K562 (cell line): Measurements from ENCODE around the gene RGL2. TPM values are rescaled to one million over a fixed set of nuclear protein-coding genes. Genes with fewer than 3 reads are reported as not detected.

Experiments
- ADNP ChIP-seq: fragments of 200-800 bp; sonication (Bioruptor generic); IDR thresholded peaks from 2 replicates; pipeline ENCODE4 v1.6.1; 2016; ENCODE audit warnings: missing genetic modification characterization, missing compliant biosample characterization
- ARID2 ChIP-seq: fragments of 450-650 bp; IDR thresholded peaks from 2 replicates; pipeline ENCODE4 v1.6.1; 2017; ENCODE audit warnings: antibody characterized with exemption, mild to moderate bottlenecking
- BMI1 ChIP-seq: fragments of 150-350 bp; IDR thresholded peaks from 2 replicates; pipeline ENCODE4 v1.6.1; 2014; ENCODE audit warnings: low read length
- CXXC5 ChIP-seq: fragments of 250-450 bp; sonication (Bioruptor Pico); IDR thresholded peaks from 2 replicates; pipeline ENCODE4 v1.8.0; 2022; ENCODE audit warnings: inconsistent platforms, mild to moderate bottlenecking, moderate library complexity
- DNMT1 ChIP-seq: fragments of 450-650 bp; IDR thresholded peaks from 2 replicates; pipeline ENCODE4 v1.6.1; 2016; ENCODE audit warnings: antibody characterized with exemption, mild to moderate bottlenecking
- DPF2 ChIP-seq: fragments of 450-650 bp; IDR thresholded peaks from 2 replicates; pipeline ENCODE4 v1.6.1; 2016
- ESRRB ChIP-seq: fragments of 250-450 bp; sonication (Bioruptor Pico); IDR thresholded peaks from 2 replicates; pipeline ENCODE4 v1.5.0; 2020; ENCODE audit warnings: mild to moderate bottlenecking, moderate library complexity, borderline replicate concordance
- HDAC8 ChIP-seq: fragments of 450-650 bp; IDR thresholded peaks from 2 replicates; pipeline ENCODE4 v1.6.1; 2016; ENCODE audit warnings: mild to moderate bottlenecking, missing genetic modification characterization, moderate library complexity, missing compliant biosample characterization
- MTF1 ChIP-seq: fragments of 250-450 bp; sonication (Bioruptor Pico); IDR thresholded peaks from 2 replicates; pipeline ENCODE4 v1.9.0; 2021; ENCODE audit warnings: moderate library complexity, mild to moderate bottlenecking, inconsistent platforms, borderline replicate concordance
- NFYB ChIP-seq: IDR thresholded peaks from 2 replicates; pipeline ENCODE4 v1.6.1; 2011; ENCODE audit warnings: mild to moderate bottlenecking, moderate library complexity; ENCODE audit not compliant: insufficient read length; ENCODE audit errors: extremely low read depth
- NR3C1 ChIP-seq: sonication (generic); formaldehyde crosslinking; IDR thresholded peaks from 2 replicates; pipeline ENCODE4 v1.8.1; 2022; ENCODE audit warnings: missing genetic modification reagents
- TEAD4 ChIP-seq, 2 experiments: sonication (generic) in 1 of 2; formaldehyde crosslinking in 1 of 2; IDR thresholded peaks; 2 replicates each; pipeline versions ENCODE4 v1.6.1 to v1.8.0; 2012 to 2022; ENCODE audit warnings: borderline replicate concordance in 1 of 2, inconsistent platforms in 1 of 2, low read length in 1 of 2, mild to moderate bottlenecking in 1 of 2, missing genetic modification reagents in 1 of 2
- TRIM24 ChIP-seq, 2 experiments: fragments of 450-650 bp; IDR thresholded peaks; 2 replicates each; pipeline ENCODE4 v1.6.1; 2016
- YBX1 ChIP-seq: fragments of 450-650 bp; IDR thresholded peaks from 2 replicates; pipeline ENCODE4 v1.7.1; 2016; ENCODE audit warnings: mild to moderate bottlenecking
- ZKSCAN3 ChIP-seq: fragments of 250-450 bp; sonication (Bioruptor Pico); IDR thresholded peaks from 2 replicates; pipeline ENCODE4 v1.4.0; 2020
- ZNF23 ChIP-seq: fragments of 250-450 bp; sonication (Bioruptor Pico); IDR thresholded peaks from 2 replicates; pipeline ENCODE4 v1.4.0; 2020; ENCODE audit warnings: mild to moderate bottlenecking
- ZNF253 ChIP-seq: fragments of 250-450 bp; sonication (Bioruptor Pico); conservative IDR thresholded peaks from 2 replicates; pipeline ENCODE4 v1.6.1; 2021; ENCODE audit warnings: mild to moderate bottlenecking
- ZNF263 ChIP-seq: sonication (generic); formaldehyde crosslinking; IDR thresholded peaks from 2 replicates; pipeline ENCODE4 v1.8.0; 2022; ENCODE audit warnings: mild to moderate bottlenecking, missing genetic modification reagents, borderline replicate concordance
- ZNF354B ChIP-seq: fragments of 250-450 bp; sonication (Bioruptor Pico); IDR thresholded peaks from 2 replicates; pipeline ENCODE4 v1.4.0; 2020
- polyA plus RNA-seq, 8 experiments: library from polyadenylated mRNA; depleted of rRNA in 4 of 8; stranded (reverse) in 5 of 8; unstranded in 3 of 8; fragments of >200 nt; fragmentation: Nextera tagmentation in 2 of 8; fragmentation: Illumina TruSeq in 1 of 8; extraction: Ambion mirVana in 2 of 8; extraction: Trizol in 1 of 8; gene quantifications; 2 replicates each; pipeline versions ENCODE4 v1.2.1 to v1.2.3, GENCODE V29; 2011 to 2014; ENCODE audit warnings: inconsistent platforms in 1 of 8, missing spikeins in 1 of 8
- total RNA-seq, 7 experiments: library from RNA; depleted of rRNA in 6 of 7; stranded (reverse); fragments of >200 nt in 6 of 7; fragmentation: Illumina TruSeq in 2 of 7; extraction: Trizol in 2 of 7; gene quantifications; 2 replicates each; pipeline versions ENCODE4 v1.2.1 to v1.2.3, GENCODE V29; 2011 to 2021; ENCODE audit warnings: low replicate concordance in 1 of 7
- TF ChIP-seq, protein P1 (sequence below): sonication (generic); formaldehyde crosslinking; IDR thresholded peaks from 2 replicates; pipeline ENCODE4 v1.8.0; 2022; ENCODE audit warnings: mild to moderate bottlenecking, missing genetic modification reagents
- TF ChIP-seq, protein P2 (sequence below): fragments of 450-650 bp; formaldehyde crosslinking; IDR thresholded peaks from 2 replicates; pipeline ENCODE4 v1.4.0; 2020; ENCODE audit warnings: mild to moderate bottlenecking, moderate library complexity
- TF ChIP-seq, protein P3 (sequence below): sonication (generic); formaldehyde crosslinking; IDR thresholded peaks from 2 replicates; pipeline ENCODE4 v1.8.1; 2023; ENCODE audit warnings: missing genetic modification reagents, mild to moderate bottlenecking, borderline replicate concordance
- TF ChIP-seq, protein P4 (sequence below): fragments of 250-450 bp; sonication (Bioruptor Pico); IDR thresholded peaks from 2 replicates; pipeline ENCODE4 v1.9.0; 2021; ENCODE audit warnings: mild to moderate bottlenecking

Gene RGL2
- total and polyA plus RNA-seq, 9 of the 15 experiments (the other 6 are each of a cell fraction or from before 2014, with no cell fraction given) = 1.8 to 57.1 (median 19.5) TPM

DNA sequence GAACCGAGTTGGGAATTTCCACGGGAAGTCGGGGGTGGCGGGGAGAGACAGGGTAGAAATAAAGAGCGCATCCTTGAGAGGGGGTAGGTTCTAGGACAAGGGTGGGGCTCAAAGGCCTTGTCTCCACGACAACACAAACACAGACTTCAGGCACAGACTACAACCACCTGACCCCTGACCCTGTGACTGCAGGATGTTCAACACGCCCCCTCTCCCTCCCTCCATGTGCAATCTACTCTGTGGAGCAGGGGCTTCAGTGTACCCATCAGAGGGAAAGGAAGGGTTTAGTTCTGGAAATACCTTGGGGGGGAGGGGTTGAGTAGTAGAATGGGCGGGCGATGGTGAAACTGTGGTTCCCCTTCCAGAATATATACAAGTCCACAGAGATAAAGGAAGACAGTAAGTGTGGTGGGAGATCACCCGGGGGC is 15.8 kb upstream of the RGL2 start (continued):
- no peak for TF ChIP-seq ZNF253 (CRISPR knock-in tag)
- no peak for TF ChIP-seq ZKSCAN3 (CRISPR knock-in tag)
- TF ChIP-seq YBX1 = no peak
- TF ChIP-seq, protein P1, sequence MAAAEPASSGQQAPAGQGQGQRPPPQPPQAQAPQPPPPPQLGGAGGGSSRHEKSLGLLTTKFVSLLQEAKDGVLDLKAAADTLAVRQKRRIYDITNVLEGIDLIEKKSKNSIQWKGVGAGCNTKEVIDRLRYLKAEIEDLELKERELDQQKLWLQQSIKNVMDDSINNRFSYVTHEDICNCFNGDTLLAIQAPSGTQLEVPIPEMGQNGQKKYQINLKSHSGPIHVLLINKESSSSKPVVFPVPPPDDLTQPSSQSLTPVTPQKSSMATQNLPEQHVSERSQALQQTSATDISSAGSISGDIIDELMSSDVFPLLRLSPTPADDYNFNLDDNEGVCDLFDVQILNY (CRISPR knock-in tag) = no peak
- no peak for TF ChIP-seq DPF2
- TF ChIP-seq ARID2 = no peak
- TF ChIP-seq, protein P2, sequence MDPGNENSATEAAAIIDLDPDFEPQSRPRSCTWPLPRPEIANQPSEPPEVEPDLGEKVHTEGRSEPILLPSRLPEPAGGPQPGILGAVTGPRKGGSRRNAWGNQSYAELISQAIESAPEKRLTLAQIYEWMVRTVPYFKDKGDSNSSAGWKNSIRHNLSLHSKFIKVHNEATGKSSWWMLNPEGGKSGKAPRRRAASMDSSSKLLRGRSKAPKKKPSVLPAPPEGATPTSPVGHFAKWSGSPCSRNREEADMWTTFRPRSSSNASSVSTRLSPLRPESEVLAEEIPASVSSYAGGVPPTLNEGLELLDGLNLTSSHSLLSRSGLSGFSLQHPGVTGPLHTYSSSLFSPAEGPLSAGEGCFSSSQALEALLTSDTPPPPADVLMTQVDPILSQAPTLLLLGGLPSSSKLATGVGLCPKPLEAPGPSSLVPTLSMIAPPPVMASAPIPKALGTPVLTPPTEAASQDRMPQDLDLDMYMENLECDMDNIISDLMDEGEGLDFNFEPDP (CRISPR knock-in tag) = no peak
- TF ChIP-seq TEAD4 (IDR thresholded peaks at IDR 0.05; ENCODE audit: low read length) = no peak; the same call in 1 of the 2 replicates
- no peak for TF ChIP-seq TEAD4 (CRISPR knock-in tag; IDR thresholded peaks at IDR 0.05; ENCODE audit: borderline replicate concordance)
- TF ChIP-seq, protein P3, sequence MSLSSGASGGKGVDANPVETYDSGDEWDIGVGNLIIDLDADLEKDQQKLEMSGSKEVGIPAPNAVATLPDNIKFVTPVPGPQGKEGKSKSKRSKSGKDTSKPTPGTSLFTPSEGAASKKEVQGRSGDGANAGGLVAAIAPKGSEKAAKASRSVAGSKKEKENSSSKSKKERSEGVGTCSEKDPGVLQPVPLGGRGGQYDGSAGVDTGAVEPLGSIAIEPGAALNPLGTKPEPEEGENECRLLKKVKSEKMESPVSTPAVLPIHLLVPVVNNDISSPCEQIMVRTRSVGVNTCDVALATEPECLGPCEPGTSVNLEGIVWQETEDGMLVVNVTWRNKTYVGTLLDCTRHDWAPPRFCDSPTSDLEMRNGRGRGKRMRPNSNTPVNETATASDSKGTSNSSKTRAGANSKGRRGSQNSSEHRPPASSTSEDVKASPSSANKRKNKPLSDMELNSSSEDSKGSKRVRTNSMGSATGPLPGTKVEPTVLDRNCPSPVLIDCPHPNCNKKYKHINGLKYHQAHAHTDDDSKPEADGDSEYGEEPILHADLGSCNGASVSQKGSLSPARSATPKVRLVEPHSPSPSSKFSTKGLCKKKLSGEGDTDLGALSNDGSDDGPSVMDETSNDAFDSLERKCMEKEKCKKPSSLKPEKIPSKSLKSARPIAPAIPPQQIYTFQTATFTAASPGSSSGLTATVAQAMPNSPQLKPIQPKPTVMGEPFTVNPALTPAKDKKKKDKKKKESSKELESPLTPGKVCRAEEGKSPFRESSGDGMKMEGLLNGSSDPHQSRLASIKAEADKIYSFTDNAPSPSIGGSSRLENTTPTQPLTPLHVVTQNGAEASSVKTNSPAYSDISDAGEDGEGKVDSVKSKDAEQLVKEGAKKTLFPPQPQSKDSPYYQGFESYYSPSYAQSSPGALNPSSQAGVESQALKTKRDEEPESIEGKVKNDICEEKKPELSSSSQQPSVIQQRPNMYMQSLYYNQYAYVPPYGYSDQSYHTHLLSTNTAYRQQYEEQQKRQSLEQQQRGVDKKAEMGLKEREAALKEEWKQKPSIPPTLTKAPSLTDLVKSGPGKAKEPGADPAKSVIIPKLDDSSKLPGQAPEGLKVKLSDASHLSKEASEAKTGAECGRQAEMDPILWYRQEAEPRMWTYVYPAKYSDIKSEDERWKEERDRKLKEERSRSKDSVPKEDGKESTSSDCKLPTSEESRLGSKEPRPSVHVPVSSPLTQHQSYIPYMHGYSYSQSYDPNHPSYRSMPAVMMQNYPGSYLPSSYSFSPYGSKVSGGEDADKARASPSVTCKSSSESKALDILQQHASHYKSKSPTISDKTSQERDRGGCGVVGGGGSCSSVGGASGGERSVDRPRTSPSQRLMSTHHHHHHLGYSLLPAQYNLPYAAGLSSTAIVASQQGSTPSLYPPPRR = no peak
- no peak for TF ChIP-seq ESRRB
- TF ChIP-seq ZNF263 (CRISPR knock-in tag) = no peak; the same call in 1 of the 2 replicates
- TF ChIP-seq DNMT1 = no peak
- no peak for TF ChIP-seq ZNF354B
- TF ChIP-seq HDAC8 (tag) = no peak
- no peak for TF ChIP-seq NR3C1 (CRISPR knock-in tag)
- no peak for TF ChIP-seq NFYB
- TF ChIP-seq, protein P4, sequence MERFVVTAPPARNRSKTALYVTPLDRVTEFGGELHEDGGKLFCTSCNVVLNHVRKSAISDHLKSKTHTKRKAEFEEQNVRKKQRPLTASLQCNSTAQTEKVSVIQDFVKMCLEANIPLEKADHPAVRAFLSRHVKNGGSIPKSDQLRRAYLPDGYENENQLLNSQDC = no peak
- TF ChIP-seq BMI1 = no peak
- TF ChIP-seq TRIM24 (IDR thresholded peaks at IDR 0.05) = no peak
- TF ChIP-seq CXXC5 (CRISPR knock-in tag) = no peak
- no peak for TF ChIP-seq MTF1 (CRISPR knock-in tag)
- no peak for TF ChIP-seq ZNF23 (CRISPR knock-in tag)
- TF ChIP-seq ADNP = no peak
